ENCODE measurements around the gene IL19. TPM values are rescaled to one million over a fixed set of nuclear protein-coding genes. Genes with fewer than 3 reads are reported as not detected.
"Not testable (repeated sequence)": the region's sequence is repeated elsewhere in the genome, so short reads cannot be mapped to it uniquely, and the experiment has no call there.

IL19 gene
- total RNA-seq, 1 donor from 2014 or later, result not detected

GRCh38 chr1:206776229-206776628 lies 5.7 kb downstream of the IL19 start:
- Mint-ChIP-seq H3K27me3 (ENCODE audit: unreplicated experiment) (peaks cover 17% of the 10 kb centered on the region), H3K4me3 (ENCODE audit: unreplicated experiment) (no peak overlapping the region), H3K36me3 (ENCODE audit: unreplicated experiment) (no peaks in the 10 kb centered on the region), H3K27ac (ENCODE audit: unreplicated experiment) (no peak overlapping the region), H3K4me1 (ENCODE audit: unreplicated experiment) (no peaks in the 10 kb centered on the region), H3K9me3 (ENCODE audit: unreplicated experiment) (no peaks in the 10 kb centered on the region)
- no peak for TF ChIP-seq CTCF (IDR thresholded peaks at IDR 0.05)
- DNase-seq (ENCODE audit: extremely low spot score, unreplicated experiment), result no peak

- DNase-seq (ENCODE audit: extremely low spot score, unreplicated experiment), result no peak
- H3K27me3 Mint-ChIP-seq (ENCODE audit: unreplicated experiment), result peaks cover 5% of the 10 kb centered on the region
- no peaks in the 10 kb centered on the region for H3K36me3 Mint-ChIP-seq (ENCODE audit: unreplicated experiment)
- H3K4me1 Mint-ChIP-seq (ENCODE audit: unreplicated experiment), result no peaks in the 10 kb centered on the region
- no peaks in the 10 kb centered on the region for H3K9me3 Mint-ChIP-seq (ENCODE audit: unreplicated experiment)
- no peak overlapping the region for H3K4me3 Mint-ChIP-seq (ENCODE audit: unreplicated experiment)
- TF ChIP-seq CTCF (IDR thresholded peaks at IDR 0.05), result no peak
- no peak overlapping the region for H3K27ac Mint-ChIP-seq (ENCODE audit: unreplicated experiment)
These were observed 7.5 kb downstream of the IL19 start for GRCh38 chr1:206778031-206778430.

GRCh38 chr1:206778911-206779310 lies 8.3 kb downstream of the IL19 start:
- H3K4me1 Mint-ChIP-seq (ENCODE audit: unreplicated experiment); H3K4me3 Mint-ChIP-seq (ENCODE audit: unreplicated experiment); DNase-seq (ENCODE audit: extremely low spot score, unreplicated experiment); H3K27me3 Mint-ChIP-seq (ENCODE audit: unreplicated experiment); H3K9me3 Mint-ChIP-seq (ENCODE audit: unreplicated experiment); H3K27ac Mint-ChIP-seq (ENCODE audit: unreplicated experiment); H3K36me3 Mint-ChIP-seq (ENCODE audit: unreplicated experiment): not testable (repeated sequence)

GRCh38 chr1:206779638-206780037 lies 9.1 kb downstream of the IL19 start:
- no peaks in the 10 kb centered on the region for H3K9me3 Mint-ChIP-seq (ENCODE audit: unreplicated experiment)
- H3K4me1 Mint-ChIP-seq (ENCODE audit: unreplicated experiment), result no peaks in the 10 kb centered on the region
- no peak for DNase-seq (ENCODE audit: extremely low spot score, unreplicated experiment)
- no peak overlapping the region for H3K27ac Mint-ChIP-seq (ENCODE audit: unreplicated experiment)
- H3K4me3 Mint-ChIP-seq (ENCODE audit: unreplicated experiment), result no peak overlapping the region
- H3K36me3 Mint-ChIP-seq (ENCODE audit: unreplicated experiment), result no peaks in the 10 kb centered on the region
- no peak for TF ChIP-seq CTCF (IDR thresholded peaks at IDR 0.05)
- H3K27me3 Mint-ChIP-seq (ENCODE audit: unreplicated experiment), result peaks cover 5% of the 10 kb centered on the region

GRCh38 chr1:206782448-206782847 lies 11.9 kb downstream of the IL19 start:
- H3K27me3 Mint-ChIP-seq (ENCODE audit: unreplicated experiment), result peaks cover 15% of the 10 kb centered on the region
- H3K4me3 Mint-ChIP-seq (ENCODE audit: unreplicated experiment), result no peak overlapping the region
- TF ChIP-seq CTCF (IDR thresholded peaks at IDR 0.05), result no peak
- no peak for DNase-seq (ENCODE audit: extremely low spot score, unreplicated experiment)
- no peaks in the 10 kb centered on the region for H3K36me3 Mint-ChIP-seq (ENCODE audit: unreplicated experiment)
- no peaks in the 10 kb centered on the region for H3K9me3 Mint-ChIP-seq (ENCODE audit: unreplicated experiment)
- no peaks in the 10 kb centered on the region for H3K4me1 Mint-ChIP-seq (ENCODE audit: unreplicated experiment)
- no peak overlapping the region for H3K27ac Mint-ChIP-seq (ENCODE audit: unreplicated experiment)

- H3K27me3 Mint-ChIP-seq (ENCODE audit: unreplicated experiment), result peaks cover 15% of the 10 kb centered on the region
- no peaks in the 10 kb centered on the region for H3K4me1 Mint-ChIP-seq (ENCODE audit: unreplicated experiment)
- no peaks in the 10 kb centered on the region for H3K9me3 Mint-ChIP-seq (ENCODE audit: unreplicated experiment)
- no peak overlapping the region for H3K27ac Mint-ChIP-seq (ENCODE audit: unreplicated experiment)
- H3K36me3 Mint-ChIP-seq (ENCODE audit: unreplicated experiment), result no peaks in the 10 kb centered on the region
- H3K4me3 Mint-ChIP-seq (ENCODE audit: unreplicated experiment), result no peak overlapping the region
- no peak for TF ChIP-seq CTCF (IDR thresholded peaks at IDR 0.05)
- no peak for DNase-seq (ENCODE audit: extremely low spot score, unreplicated experiment)
These were observed 12.9 kb downstream of the IL19 start for GRCh38 chr1:206783506-206783905.
